DND-41 (cell line): Measurements from ENCODE around the gene GYG1.

Source experiments
- CTCF ChIP-seq: IDR thresholded peaks from 2 replicates; pipeline ENCODE4 v1.5.1; 2012; ENCODE audit warnings: borderline replicate concordance, low read length, moderate library complexity, mild to moderate bottlenecking; ENCODE audit not compliant: poor library complexity, severe bottlenecking; ENCODE audit errors: extremely low read depth
- EZH2 ChIP-seq: IDR thresholded peaks from 3 replicates; pipeline ENCODE4 v1.6.1; 2012; ENCODE audit warnings: borderline replicate concordance, low read depth, mild to moderate bottlenecking, moderate library complexity, low read length, inconsistent platforms; ENCODE audit not compliant: severe bottlenecking

- no peak for TF ChIP-seq CTCF
- no peak for TF ChIP-seq EZH2
These were observed 32.6 kb upstream of the GYG1 start for GRCh38 chr3:148958696-148959095.
